H1 (cell line): ENCODE measurements around the gene PRKCA. TPM values are rescaled to one million over a fixed set of nuclear protein-coding genes. Genes with fewer than 3 reads are reported as not detected.

Experiments
- CTCF ChIA-PET: fragments of 300-600 bp; sonication (Branson Sonifier 250); formaldehyde crosslinking; loops from one replicate; lab custom pipeline; 2021; ENCODE audit not compliant: partially characterized antibody; lab: Charles Lee
- POLR2A ChIA-PET: fragments of 300-600 bp; sonication (Branson Sonifier 250); formaldehyde crosslinking; loops from one replicate; lab custom pipeline; 2021; ENCODE audit warnings: inconsistent platforms; ENCODE audit not compliant: partially characterized antibody; lab: Charles Lee
- DNase-seq, 2 experiments: peaks; one replicate each; pipeline versions ENCODE4 v3.0.0 to v3.0.0-alpha.2; 2010 to 2022; ENCODE audit warnings: low spot score in 2 of 2, low read depth in 1 of 2, mixed read lengths in 1 of 2
- FAIRE-seq: peaks from 2 replicates; lab custom pipeline; 2011; peaks lifted over from hg19 to GRCh38; lab: Jason Lieb, UNC
- H2AFZ ChIP-seq: 2 replicates; pipeline ENCODE4 v1.8.1; 2012; ENCODE audit warnings: low read length, inconsistent platforms
- H2AK5ac ChIP-seq: 2 replicates; pipeline ENCODE4 v1.6.1; 2013; ENCODE audit warnings: low read depth, low read length
- H2BK120ac ChIP-seq: replicated peaks from 2 replicates; pipeline ENCODE3; 2013; ENCODE audit warnings: low read depth, low read length, inconsistent platforms
- H2BK12ac ChIP-seq: 2 replicates; pipeline ENCODE4 v1.6.1; 2013; ENCODE audit warnings: low read depth, low read length
- H2BK15ac ChIP-seq: 2 replicates; pipeline ENCODE4 v1.6.1; 2013; ENCODE audit warnings: low read length
- H2BK20ac ChIP-seq: 2 replicates; pipeline ENCODE4 v1.6.1; 2013; ENCODE audit warnings: low read length
- H2BK5ac ChIP-seq: 2 replicates; pipeline ENCODE4 v1.6.1; 2013; ENCODE audit warnings: low read depth, low read length
- H3K14ac ChIP-seq: 2 replicates; pipeline ENCODE4 v1.6.1; 2013; ENCODE audit warnings: inconsistent platforms; ENCODE audit not compliant: insufficient read length
- H3K18ac ChIP-seq: 2 replicates; pipeline ENCODE4 v1.6.1; 2013; ENCODE audit warnings: low read length; ENCODE audit errors: extremely low read depth
- H3K23ac ChIP-seq: 2 replicates; pipeline ENCODE4 v1.6.1; 2013; ENCODE audit warnings: inconsistent platforms; ENCODE audit not compliant: insufficient read length
- H3K23me2 ChIP-seq: 2 replicates; pipeline ENCODE4 v1.6.1; 2013; ENCODE audit warnings: low read depth, low read length
- H3K27ac ChIP-seq: 2 replicates; pipeline ENCODE4 v1.6.1; 2011; ENCODE audit warnings: low read depth, low read length, inconsistent platforms
- H3K27me3 ChIP-seq, 4 experiments: replicated peaks in 1 of 4; 1 replicate in 1 of 4; 2 replicates in 3 of 4; pipeline versions ENCODE4 v1.6.1 to v1.8.1; 2011 to 2013; ENCODE audit warnings: low read length in 3 of 4, mild to moderate bottlenecking in 3 of 4, inconsistent platforms in 2 of 4, mixed read lengths in 2 of 4, moderate library complexity in 1 of 4; ENCODE audit not compliant: control insufficient read depth in 3 of 4, insufficient read depth in 3 of 4; ENCODE audit errors: extremely low read depth in 1 of 4
- H3K36me3 ChIP-seq, 4 experiments: 2 replicates each; pipeline versions ENCODE4 v1.6.1 to v1.8.1; 2011 to 2013; ENCODE audit warnings: mild to moderate bottlenecking in 4 of 4, low read length in 3 of 4, moderate library complexity in 2 of 4, control low read depth in 1 of 4, inconsistent platforms in 1 of 4; ENCODE audit not compliant: insufficient read depth in 4 of 4, control insufficient read depth in 2 of 4
- H3K4ac ChIP-seq: replicated peaks from 2 replicates; pipeline ENCODE3; 2013; ENCODE audit warnings: low read length, low read depth, mixed read lengths, inconsistent platforms; ENCODE audit not compliant: insufficient read length
- H3K4me1 ChIP-seq, 4 experiments: replicated peaks in 1 of 4; 1 replicate in 1 of 4; 2 replicates in 3 of 4; pipeline versions ENCODE4 v1.6.1 to v1.8.1; 2011 to 2013; ENCODE audit warnings: low read length in 3 of 4, inconsistent platforms in 2 of 4, mixed read lengths in 1 of 4; ENCODE audit not compliant: insufficient read depth in 4 of 4, control insufficient read depth in 3 of 4
- H3K4me2 ChIP-seq, 2 experiments: 2 replicates each; pipeline versions ENCODE4 v1.6.1 to v1.8.1; 2011 to 2013; ENCODE audit warnings: low read depth in 2 of 2, low read length in 2 of 2, control low read depth in 1 of 2, inconsistent platforms in 1 of 2, mild to moderate bottlenecking in 1 of 2; ENCODE audit not compliant: insufficient read depth in 1 of 2
- H3K4me3 ChIP-seq, 4 experiments: fragments of 200-600, 300-600 bp in 1 of 4; sonication (generic), shearing (Covaris generic), sonication (Bioruptor Twin) in 1 of 4; 2 replicates each; pipeline versions ENCODE4 v1.5.1 to v1.8.1; 2011 to 2016; ENCODE audit warnings: low read length in 4 of 4, low read depth in 3 of 4, control low read depth in 2 of 4, inconsistent platforms in 2 of 4, mild to moderate bottlenecking in 2 of 4, mixed read lengths in 1 of 4, moderate library complexity in 1 of 4; ENCODE audit not compliant: insufficient read depth in 2 of 4; ENCODE audit errors: extremely low read depth in 1 of 4
- H3K56ac ChIP-seq: replicated peaks from 2 replicates; pipeline ENCODE3; 2013; ENCODE audit warnings: low read depth, mild to moderate bottlenecking, mixed read lengths, low read length, inconsistent platforms; ENCODE audit not compliant: insufficient read length
- H3K79me1 ChIP-seq: 2 replicates; pipeline ENCODE4 v1.6.1; 2013; ENCODE audit warnings: low read depth, low read length, control low read depth
- H3K79me2 ChIP-seq, 2 experiments: 2 replicates each; pipeline versions ENCODE4 v1.6.1 to v1.8.1; 2012 to 2013; ENCODE audit warnings: low read length in 2 of 2, mild to moderate bottlenecking in 2 of 2, inconsistent platforms in 1 of 2; ENCODE audit not compliant: insufficient read depth in 2 of 2, control insufficient read depth in 1 of 2
- H3K9ac ChIP-seq, 4 experiments: replicated peaks in 1 of 4; 1 replicate in 1 of 4; 2 replicates in 3 of 4; pipeline versions ENCODE4 v1.6.1 to v1.8.1; 2011 to 2013; ENCODE audit warnings: low read depth in 3 of 4, low read length in 3 of 4, control low read depth in 2 of 4, mild to moderate bottlenecking in 2 of 4, moderate library complexity in 2 of 4, inconsistent platforms in 1 of 4; ENCODE audit errors: extremely low read depth in 1 of 4
- H3K9me3 ChIP-seq, 2 experiments: 2 replicates each; pipeline versions ENCODE4 v1.6.1 to v1.8.1; 2012 to 2013; ENCODE audit warnings: mild to moderate bottlenecking in 2 of 2, moderate library complexity in 2 of 2, control low read depth in 1 of 2, inconsistent platforms in 1 of 2, low read depth in 1 of 2, low read length in 1 of 2, mixed read lengths in 1 of 2; ENCODE audit not compliant: insufficient read depth in 2 of 2
- H4K20me1 ChIP-seq, 2 experiments: replicated peaks in 1 of 2; 2 replicates each; pipeline versions ENCODE3 to v1.8.1; 2011 to 2013; ENCODE audit warnings: inconsistent platforms in 2 of 2, low read length in 2 of 2, mild to moderate bottlenecking in 1 of 2; ENCODE audit not compliant: insufficient read depth in 2 of 2, control insufficient read depth in 1 of 2
- H4K5ac ChIP-seq: 2 replicates; pipeline ENCODE4 v1.6.1; 2013; ENCODE audit warnings: low read length, low read depth, mixed read lengths, inconsistent platforms; ENCODE audit not compliant: insufficient read length
- H4K8ac ChIP-seq: 2 replicates; pipeline ENCODE4 v1.8.0; 2013; ENCODE audit warnings: mild to moderate bottlenecking, moderate library complexity, low read length, inconsistent platforms; ENCODE audit not compliant: insufficient read depth; ENCODE audit errors: extremely low read depth
- H4K91ac ChIP-seq: replicated peaks from 2 replicates; pipeline ENCODE3; 2013; ENCODE audit warnings: low read length, mixed read lengths, inconsistent platforms; ENCODE audit not compliant: insufficient read length
- BCL11A ChIP-seq, 2 experiments: IDR thresholded peaks; one replicate each; pipeline ENCODE4 v1.6.1; 2011; ENCODE audit warnings: low read depth in 2 of 2, low read length in 2 of 2, mild to moderate bottlenecking in 2 of 2
- CTCF ChIP-seq, 3 experiments: IDR thresholded peaks; 1 replicate in 2 of 3; 2 replicates in 1 of 3; pipeline versions ENCODE4 v1.5.1 to v1.6.1; 2011; ENCODE audit warnings: low read length in 3 of 3, mild to moderate bottlenecking in 3 of 3, inconsistent platforms in 2 of 3, low read depth in 1 of 3, moderate library complexity in 1 of 3; ENCODE audit not compliant: insufficient read depth in 1 of 3; ENCODE audit errors: control extremely low read depth in 1 of 3
- RNF2 ChIP-seq: fragments of 200-900, 300-1000 bp; sonication (generic); IDR thresholded peaks from 2 replicates; pipeline ENCODE4 v1.7.1; 2016; ENCODE audit warnings: borderline replicate concordance, low read depth, mild to moderate bottlenecking, antibody characterized with exemption, low read length; ENCODE audit not compliant: poor library complexity, severe bottlenecking; ENCODE audit errors: missing control alignments
- SAP30 ChIP-seq: fragments of 300-600 bp; sonication (generic); IDR thresholded peaks from 2 replicates; pipeline ENCODE4 v1.7.1; 2012; ENCODE audit warnings: low read length, moderate library complexity, mild to moderate bottlenecking, inconsistent platforms; ENCODE audit not compliant: insufficient read depth, insufficient replicate concordance
- WGBS, 2 experiments: shearing (Covaris generic) in 1 of 2; methylation state at CpG; one replicate each; pipeline versions ENCODE4 v1.1.6 to v1.1.7; 2013 to 2015; ENCODE audit warnings: low lambda C conversion rate in 2 of 2, mixed read lengths in 2 of 2, inconsistent platforms in 1 of 2, low coverage in 1 of 2, missing lambda C conversion rate in 1 of 2; ENCODE audit not compliant: insufficient replicate concordance in 2 of 2, insufficient coverage in 1 of 2, insufficient read length in 1 of 2; ENCODE audit errors: extremely low coverage in 1 of 2, missing lambda C conversion rate in 1 of 2; 5-methylcytosine and 5-hydroxymethylcytosine counted together
- polyA plus RNA-seq, 7 experiments: library from polyadenylated mRNA; depleted of rRNA in 3 of 7; stranded (reverse) in 5 of 7; unstranded in 2 of 7; fragments of >200 nt in 5 of 7; fragments of 200-250 nt in 2 of 7; gene quantifications; 1 replicate in 5 of 7; 2 replicates in 1 of 7; 4 replicates in 1 of 7; pipeline versions ENCODE4 v1.2.1 to v1.2.3, GENCODE V29; 2011 to 2013; ENCODE audit warnings: missing spikeins in 2 of 7, mixed read lengths in 2 of 7
- total RNA-seq: library from RNA; stranded (reverse); fragmentation: NEBNext Ultra II Directional; extraction: Animal tissue kit (Norgen Biotek cat#: 25700); gene quantifications from 2 replicates; pipeline ENCODE4 v1.2.1, GENCODE V29; 2021

PRKCA gene
- total and polyA plus RNA-seq, 2 of the 8 experiments (the other 6 are each of a cell fraction or from before 2014, with no cell fraction given) = 5.8 to 17.8 TPM

GRCh38 chr17:66787914-66788313, 485.5 kb downstream of the PRKCA start:
- Histone ChIP-seq H3K18ac (no peak overlapping the region), H3K4me3 (no peak overlapping the region), H3K23ac (no peak overlapping the region), H3K23me2 (no peaks in the 10 kb centered on the region), H3K14ac (no peak overlapping the region), H4K8ac (no peak overlapping the region), H3K36me3 (no peaks in the 10 kb centered on the region; a peak in 1 of 8 replicates), H3K4ac (no peak overlapping the region), H3K56ac (no peak overlapping the region), H3K27me3 (no peaks in the 10 kb centered on the region), H2AK5ac (no peak overlapping the region), H4K91ac (no peak overlapping the region), H3K4me1 (peaks cover 0 to 12% (median 3%) of the 10 kb centered on the region in 4 experiments; a peak in 4 of 7 replicates), H4K5ac (no peak overlapping the region), H2BK5ac (no peak overlapping the region), H2AFZ (no peak overlapping the region), H2BK20ac (no peak overlapping the region), H4K20me1 (no peaks in the 10 kb centered on the region), H3K4me2 (no peak overlapping the region), H3K79me2 (no peaks in the 10 kb centered on the region), H3K9ac (no peak overlapping the region), H3K27ac (no peak overlapping the region), H3K9me3 (no peaks in the 10 kb centered on the region), H3K79me1 (no peaks in the 10 kb centered on the region), H2BK12ac (no peak overlapping the region), H2BK15ac (no peak overlapping the region), H2BK120ac (no peak overlapping the region)
- ChIA-PET POLR2A (no interaction called here), CTCF (no interaction called here)
- TF ChIP-seq BCL11A (IDR thresholded peaks at IDR 0.05; ENCODE audit: low read depth in 2 of 2, low read length in 2 of 2) = no peak
- TF ChIP-seq SAP30 = no peak
- no peak for TF ChIP-seq RNF2
- TF ChIP-seq CTCF (IDR thresholded peaks at IDR 0.05; ENCODE audit: control extremely low read depth in 1 of 3, insufficient read depth in 1 of 3, low read depth in 1 of 3, low read length in 3 of 3) = no peak
- no peak for FAIRE-seq
- DNase-seq = no peak
- 87% methylated on average over 3 of the region's 3 CpGs; no CpG with 5 or more reads in 1 of the 2 experiments for WGBS, 2 experiments
